ENCODE measurements around the gene IGF2R. TPM values are rescaled to one million over a fixed set of nuclear protein-coding genes. Genes with fewer than 3 reads are reported as not detected.

The IGF2R gene
- total RNA-seq, 2 donors from 2014 or later, result 60.3 to 91.3 TPM

- H3K27ac ChIP-seq, result peak overlapping the region; percentile 31 to 91
- TF ChIP-seq POLR2A (IDR thresholded peaks at IDR 0.05), result no peak
- TF ChIP-seq, protein P1, sequence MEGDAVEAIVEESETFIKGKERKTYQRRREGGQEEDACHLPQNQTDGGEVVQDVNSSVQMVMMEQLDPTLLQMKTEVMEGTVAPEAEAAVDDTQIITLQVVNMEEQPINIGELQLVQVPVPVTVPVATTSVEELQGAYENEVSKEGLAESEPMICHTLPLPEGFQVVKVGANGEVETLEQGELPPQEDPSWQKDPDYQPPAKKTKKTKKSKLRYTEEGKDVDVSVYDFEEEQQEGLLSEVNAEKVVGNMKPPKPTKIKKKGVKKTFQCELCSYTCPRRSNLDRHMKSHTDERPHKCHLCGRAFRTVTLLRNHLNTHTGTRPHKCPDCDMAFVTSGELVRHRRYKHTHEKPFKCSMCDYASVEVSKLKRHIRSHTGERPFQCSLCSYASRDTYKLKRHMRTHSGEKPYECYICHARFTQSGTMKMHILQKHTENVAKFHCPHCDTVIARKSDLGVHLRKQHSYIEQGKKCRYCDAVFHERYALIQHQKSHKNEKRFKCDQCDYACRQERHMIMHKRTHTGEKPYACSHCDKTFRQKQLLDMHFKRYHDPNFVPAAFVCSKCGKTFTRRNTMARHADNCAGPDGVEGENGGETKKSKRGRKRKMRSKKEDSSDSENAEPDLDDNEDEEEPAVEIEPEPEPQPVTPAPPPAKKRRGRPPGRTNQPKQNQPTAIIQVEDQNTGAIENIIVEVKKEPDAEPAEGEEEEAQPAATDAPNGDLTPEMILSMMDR (IDR thresholded peaks at IDR 0.05), result no peak
- TF ChIP-seq POLR2AphosphoS5 (IDR thresholded peaks at IDR 0.05), result no peak
- peaks cover 20% of the 10 kb centered on the region for H3K4me1 ChIP-seq (replicated peaks)
- H3K4me3 ChIP-seq, result no peak overlapping the region
- no peaks in the 10 kb centered on the region for H3K9me3 ChIP-seq
- no peaks in the 10 kb centered on the region for H3K27me3 ChIP-seq (replicated peaks; ENCODE audit: insufficient read depth)
- H3K36me3 ChIP-seq, result no peaks in the 10 kb centered on the region
- intact Hi-C loops (cut with DNase I), result loop anchor here (2.0 to 5.0 kb wide), 2 partner anchors 46 to 292 kb away; no protein-coding TSS in a partner anchor
- WGBS, result 91% methylated on average over 6 of the region's 6 CpGs
- no peak for DNase-seq (ENCODE audit: low spot score)
Measured at GRCh38 chr6:160134779-160135547, 166.1 kb downstream of the IGF2R start.

- no peak for DNase-seq (ENCODE audit: low spot score)
- Histone ChIP-seq H3K27me3 (replicated peaks; ENCODE audit: insufficient read depth) (no peaks in the 10 kb centered on the region), H3K36me3 (no peaks in the 10 kb centered on the region), H3K27ac (peak overlapping the region; percentile 31 to 91), H3K4me3 (no peak overlapping the region), H3K9me3 (no peaks in the 10 kb centered on the region), H3K4me1 (replicated peaks) (peaks cover 20% of the 10 kb centered on the region)
- TF ChIP-seq POLR2A (IDR thresholded peaks at IDR 0.05) (no peak), POLR2AphosphoS5 (IDR thresholded peaks at IDR 0.05) (no peak)
- TF ChIP-seq, protein P1 (IDR thresholded peaks at IDR 0.05), result no peak
- 86% methylated on average over 21 of the region's 21 CpGs for WGBS
- intact Hi-C loops (cut with DNase I), result loop anchor here (2.0 to 5.0 kb wide), 2 partner anchors 47 to 291 kb away; no protein-coding TSS in a partner anchor
Measured at GRCh38 chr6:160135907-160136655, 167.2 kb downstream of the IGF2R start.

- WGBS, result 66% methylated on average over 12 of the region's 12 CpGs
- H3K27ac ChIP-seq, result peak overlapping the region; percentile 88 to 91
- peaks cover 28% of the 10 kb centered on the region for H3K4me1 ChIP-seq (replicated peaks)
- no peaks in the 10 kb centered on the region for H3K27me3 ChIP-seq (replicated peaks; ENCODE audit: insufficient read depth)
- no peaks in the 10 kb centered on the region for H3K9me3 ChIP-seq
- DNase-seq (ENCODE audit: low spot score), result peak; percentile 46
- H3K4me3 ChIP-seq, result no peak overlapping the region
- peak; percentile 80 for TF ChIP-seq POLR2AphosphoS5 (IDR thresholded peaks at IDR 0.05)
- TF ChIP-seq, protein P1 (IDR thresholded peaks at IDR 0.05), result no peak
- intact Hi-C loops (cut with DNase I), result loop anchor here (5.0 kb wide), 1 partner anchor 290 kb away; no protein-coding TSS in a partner anchor
- no peaks in the 10 kb centered on the region for H3K36me3 ChIP-seq
Measured at GRCh38 chr6:160137130-160137988, 168.5 kb downstream of the IGF2R start.

GRCh38 chr6:160137989-160138835 is 169.3 kb downstream of the IGF2R start:
- H3K36me3 ChIP-seq, result no peaks in the 10 kb centered on the region
- no peak overlapping the region for H3K4me3 ChIP-seq
- TF ChIP-seq POLR2A (IDR thresholded peaks at IDR 0.05), result no peak
- TF ChIP-seq, protein P1 (IDR thresholded peaks at IDR 0.05), result peak; percentile 64 to 92 (median 80)
- peak; percentile 87 for TF ChIP-seq POLR2AphosphoS5 (IDR thresholded peaks at IDR 0.05)
- peak overlapping the region; percentile 88 to 91 for H3K27ac ChIP-seq
- H3K4me1 ChIP-seq (replicated peaks), result peaks cover 33% of the 10 kb centered on the region
- DNase-seq (ENCODE audit: low spot score), result peak; percentile 61
- 52% methylated on average over 8 of the region's 8 CpGs for WGBS
- H3K27me3 ChIP-seq (replicated peaks; ENCODE audit: insufficient read depth), result no peaks in the 10 kb centered on the region
- intact Hi-C loops (cut with DNase I), result loop anchor here (1.0 to 5.0 kb wide), 2 partner anchors 289 to 318 kb away; no protein-coding TSS in a partner anchor
- no peaks in the 10 kb centered on the region for H3K9me3 ChIP-seq
